ENCODE measurements around the gene VAV2.

DNA sequence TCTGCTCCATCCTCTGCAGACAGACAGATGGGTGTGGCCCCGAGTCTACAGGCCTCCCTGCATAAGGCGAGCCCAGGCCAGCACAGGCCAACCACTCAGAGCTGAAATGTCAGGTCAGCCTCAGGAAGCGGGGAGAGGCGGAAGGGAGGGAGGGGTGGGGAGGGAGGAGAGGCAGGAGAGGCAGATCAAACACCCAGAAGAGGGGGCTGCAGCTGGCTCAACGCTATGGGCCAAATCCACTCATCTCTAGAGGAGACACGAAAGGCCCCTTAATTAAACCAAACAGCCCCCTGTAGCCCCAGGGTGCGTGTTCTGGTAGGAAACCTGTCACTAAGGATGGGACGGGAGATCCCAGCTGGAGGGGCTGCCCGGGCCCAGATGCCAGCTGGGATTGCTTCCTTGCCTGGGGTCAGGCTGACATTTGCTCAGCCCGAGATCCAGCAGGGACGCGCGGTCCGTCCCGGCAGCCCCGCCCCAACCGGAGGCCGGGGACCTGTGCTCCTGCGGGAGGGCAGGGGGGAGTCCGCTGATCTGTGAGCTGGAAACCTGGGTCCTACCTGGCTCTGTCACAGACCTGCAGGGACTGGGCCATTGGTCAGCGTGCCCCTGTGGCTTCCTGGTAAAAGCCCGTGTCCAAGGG, 156.7 kb downstream of the VAV2 start:
- TF ChIP-seq, protein P1, sequence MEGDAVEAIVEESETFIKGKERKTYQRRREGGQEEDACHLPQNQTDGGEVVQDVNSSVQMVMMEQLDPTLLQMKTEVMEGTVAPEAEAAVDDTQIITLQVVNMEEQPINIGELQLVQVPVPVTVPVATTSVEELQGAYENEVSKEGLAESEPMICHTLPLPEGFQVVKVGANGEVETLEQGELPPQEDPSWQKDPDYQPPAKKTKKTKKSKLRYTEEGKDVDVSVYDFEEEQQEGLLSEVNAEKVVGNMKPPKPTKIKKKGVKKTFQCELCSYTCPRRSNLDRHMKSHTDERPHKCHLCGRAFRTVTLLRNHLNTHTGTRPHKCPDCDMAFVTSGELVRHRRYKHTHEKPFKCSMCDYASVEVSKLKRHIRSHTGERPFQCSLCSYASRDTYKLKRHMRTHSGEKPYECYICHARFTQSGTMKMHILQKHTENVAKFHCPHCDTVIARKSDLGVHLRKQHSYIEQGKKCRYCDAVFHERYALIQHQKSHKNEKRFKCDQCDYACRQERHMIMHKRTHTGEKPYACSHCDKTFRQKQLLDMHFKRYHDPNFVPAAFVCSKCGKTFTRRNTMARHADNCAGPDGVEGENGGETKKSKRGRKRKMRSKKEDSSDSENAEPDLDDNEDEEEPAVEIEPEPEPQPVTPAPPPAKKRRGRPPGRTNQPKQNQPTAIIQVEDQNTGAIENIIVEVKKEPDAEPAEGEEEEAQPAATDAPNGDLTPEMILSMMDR (conservative IDR thresholded peaks at IDR 0.05) = no peak
- TF ChIP-seq ZFX (IDR thresholded peaks at IDR 0.05) = no peak

Data from C4-2B (cell line).